ENCODE measurements around the gene NSDHL. TPM values are rescaled to one million over a fixed set of nuclear protein-coding genes. Genes with fewer than 3 reads are reported as not detected.

NSDHL gene
- total RNA-seq, 2 donors from 2014 or later, result 5.3 to 23.1 TPM

GRCh38 chrX:152861116-152861515 is 30.3 kb downstream of the NSDHL start:
- H3K9me3 ChIP-seq, result no peaks in the 10 kb centered on the region
- DNase-seq (ENCODE audit: low spot score) (no peak), ATAC-seq (ENCODE audit: insufficient number of reproducible peaks, low FRiP score, low read depth) (no peak)
- H3K27me3 ChIP-seq (replicated peaks; ENCODE audit: insufficient read depth), result no peaks in the 10 kb centered on the region
- H3K36me3 ChIP-seq, result no peaks in the 10 kb centered on the region
- H3K4me3 ChIP-seq, result no peak overlapping the region
- TF ChIP-seq, protein P1, sequence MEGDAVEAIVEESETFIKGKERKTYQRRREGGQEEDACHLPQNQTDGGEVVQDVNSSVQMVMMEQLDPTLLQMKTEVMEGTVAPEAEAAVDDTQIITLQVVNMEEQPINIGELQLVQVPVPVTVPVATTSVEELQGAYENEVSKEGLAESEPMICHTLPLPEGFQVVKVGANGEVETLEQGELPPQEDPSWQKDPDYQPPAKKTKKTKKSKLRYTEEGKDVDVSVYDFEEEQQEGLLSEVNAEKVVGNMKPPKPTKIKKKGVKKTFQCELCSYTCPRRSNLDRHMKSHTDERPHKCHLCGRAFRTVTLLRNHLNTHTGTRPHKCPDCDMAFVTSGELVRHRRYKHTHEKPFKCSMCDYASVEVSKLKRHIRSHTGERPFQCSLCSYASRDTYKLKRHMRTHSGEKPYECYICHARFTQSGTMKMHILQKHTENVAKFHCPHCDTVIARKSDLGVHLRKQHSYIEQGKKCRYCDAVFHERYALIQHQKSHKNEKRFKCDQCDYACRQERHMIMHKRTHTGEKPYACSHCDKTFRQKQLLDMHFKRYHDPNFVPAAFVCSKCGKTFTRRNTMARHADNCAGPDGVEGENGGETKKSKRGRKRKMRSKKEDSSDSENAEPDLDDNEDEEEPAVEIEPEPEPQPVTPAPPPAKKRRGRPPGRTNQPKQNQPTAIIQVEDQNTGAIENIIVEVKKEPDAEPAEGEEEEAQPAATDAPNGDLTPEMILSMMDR (IDR thresholded peaks at IDR 0.05), result no peak
- H3K27ac ChIP-seq, result no peak overlapping the region
- H3K4me1 ChIP-seq (ENCODE audit: control insufficient read depth in 1 of 2, low read depth in 2 of 2), result no peaks in the 10 kb centered on the region

DNA sequence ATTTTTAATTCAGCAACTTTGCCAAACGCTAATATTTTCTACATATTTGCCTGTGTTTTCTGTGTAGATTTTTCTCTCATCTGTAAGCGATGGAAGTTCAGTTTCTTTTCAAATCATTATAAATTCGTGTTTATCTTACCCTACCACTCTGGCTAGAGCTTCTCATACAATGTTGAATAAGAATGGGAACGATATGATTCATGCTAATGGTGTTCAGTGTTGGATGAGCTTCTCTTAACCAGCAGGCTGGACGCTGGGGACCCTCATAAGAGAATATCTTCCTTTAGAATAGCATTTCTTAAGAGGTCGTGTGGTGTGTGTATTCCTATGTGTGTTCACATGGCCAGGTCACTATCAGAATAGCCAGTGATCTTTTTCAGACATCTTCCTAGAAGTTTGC is 31.0 kb downstream of the NSDHL start:
- no peaks in the 10 kb centered on the region for H3K27me3 ChIP-seq (replicated peaks; ENCODE audit: insufficient read depth)
- no peaks in the 10 kb centered on the region for H3K4me1 ChIP-seq (ENCODE audit: control insufficient read depth in 1 of 2, low read depth in 2 of 2)
- no peak overlapping the region for H3K4me3 ChIP-seq
- H3K9me3 ChIP-seq, result no peaks in the 10 kb centered on the region
- TF ChIP-seq, protein P1 (IDR thresholded peaks at IDR 0.05), result no peak
- ATAC-seq (ENCODE audit: insufficient number of reproducible peaks, low FRiP score, low read depth) (no peak), DNase-seq (ENCODE audit: low spot score) (no peak)
- H3K27ac ChIP-seq, result no peak overlapping the region
- no peaks in the 10 kb centered on the region for H3K36me3 ChIP-seq

- no peaks in the 10 kb centered on the region for H3K27me3 ChIP-seq (replicated peaks; ENCODE audit: insufficient read depth)
- TF ChIP-seq, protein P1 (IDR thresholded peaks at IDR 0.05), result no peak
- no peak overlapping the region for H3K4me3 ChIP-seq
- DNase-seq (ENCODE audit: low spot score) (no peak), ATAC-seq (ENCODE audit: insufficient number of reproducible peaks, low FRiP score, low read depth) (no peak)
- H3K27ac ChIP-seq, result no peak overlapping the region
- H3K36me3 ChIP-seq, result peaks cover 5% of the 10 kb centered on the region
- no peaks in the 10 kb centered on the region for H3K4me1 ChIP-seq (ENCODE audit: control insufficient read depth in 1 of 2, low read depth in 2 of 2)
- H3K9me3 ChIP-seq, result no peaks in the 10 kb centered on the region
These were observed 34.5 kb downstream of the NSDHL start for GRCh38 chrX:152865232-152865920.

DNA sequence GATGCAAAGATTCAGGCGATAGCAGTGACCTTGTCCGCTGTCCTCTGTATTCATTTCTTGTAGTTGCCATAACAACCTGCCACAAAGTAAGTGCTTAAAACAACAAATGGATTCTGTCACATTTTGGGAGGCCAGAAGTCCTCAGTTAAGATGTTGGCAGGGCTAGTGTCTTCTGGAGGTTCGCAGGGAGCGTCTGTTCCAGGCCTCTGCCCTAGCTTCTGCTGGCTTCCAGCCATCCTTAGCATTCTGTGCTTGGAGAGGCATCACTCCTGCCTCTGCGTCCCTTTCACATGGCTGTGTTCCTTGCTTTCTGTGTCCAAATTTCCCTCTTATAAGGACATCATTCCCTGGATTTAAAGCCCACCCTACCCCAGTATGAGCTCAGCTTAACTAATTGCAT is 35.5 kb downstream of the NSDHL start:
- Histone ChIP-seq H3K36me3 (peaks cover 7% of the 10 kb centered on the region), H3K4me1 (ENCODE audit: control insufficient read depth in 1 of 2, low read depth in 2 of 2) (no peaks in the 10 kb centered on the region), H3K9me3 (no peaks in the 10 kb centered on the region), H3K4me3 (no peak overlapping the region), H3K27ac (no peak overlapping the region), H3K27me3 (replicated peaks; ENCODE audit: insufficient read depth) (no peaks in the 10 kb centered on the region)
- TF ChIP-seq, protein P1 (IDR thresholded peaks at IDR 0.05), result no peak
- no peak for ATAC-seq (ENCODE audit: insufficient number of reproducible peaks, low FRiP score, low read depth)
- DNase-seq (ENCODE audit: low spot score), result no peak

DNA sequence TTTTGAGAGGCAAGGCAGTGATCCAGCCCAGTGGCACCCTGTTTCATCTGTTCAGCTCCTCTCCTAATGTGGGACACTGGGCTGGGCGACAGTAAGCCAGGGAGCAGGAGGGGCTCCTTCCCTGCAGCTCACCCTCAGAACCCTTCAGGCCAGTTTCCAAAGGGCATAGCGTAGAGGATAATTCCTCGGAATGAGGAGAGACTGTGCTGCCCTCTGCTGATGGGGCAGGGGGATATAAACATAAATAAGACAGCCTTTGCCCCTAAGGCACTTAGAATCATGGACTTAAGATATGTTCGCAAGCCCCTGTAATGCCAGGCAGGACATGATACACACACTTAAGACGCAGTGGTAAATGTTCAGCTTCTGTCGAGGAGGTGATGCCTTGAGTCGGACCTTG is 39.1 kb downstream of the NSDHL start:
- H3K27me3 ChIP-seq (replicated peaks; ENCODE audit: insufficient read depth), result no peaks in the 10 kb centered on the region
- TF ChIP-seq, protein P1 (IDR thresholded peaks at IDR 0.05), result no peak
- no peak overlapping the region for H3K27ac ChIP-seq
- H3K4me1 ChIP-seq (ENCODE audit: control insufficient read depth in 1 of 2, low read depth in 2 of 2), result no peaks in the 10 kb centered on the region
- peaks cover 7% of the 10 kb centered on the region for H3K36me3 ChIP-seq
- DNase-seq (ENCODE audit: low spot score) (no peak), ATAC-seq (ENCODE audit: insufficient number of reproducible peaks, low FRiP score, low read depth) (no peak)
- no peaks in the 10 kb centered on the region for H3K9me3 ChIP-seq
- no peak overlapping the region for H3K4me3 ChIP-seq

All from thoracic aorta (tissue), 2 donors.